Left lung (tissue), 10 donors: ENCODE results near the gene TBC1D8. TPM values are rescaled to one million over a fixed set of nuclear protein-coding genes. Genes with fewer than 3 reads are reported as not detected.
A peak's percentile ranks its signal among the peaks of the same experiment; 100 is the strongest.

Experiments used
- ATAC-seq: fragments of 200-7000 bp; cut with Tn5 transposase; one replicate; pipeline ENCODE4 v1.9.1; 2020; ENCODE audit warnings: moderate library complexity
- DNase-seq, 4 donors: peaks; one replicate each; pipeline ENCODE4 v3.0.0-alpha.2; 2013 to 2020
- H3K27ac ChIP-seq, 2 donors: fragments of 200-600 bp; sonication (generic) in 1 of 2; one replicate each; pipeline versions ENCODE4 v1.5.0 to v1.8.0; 2020 to 2021
- H3K27me3 ChIP-seq, 2 donors: fragments of 200-600 bp; sonication (generic) in 1 of 2; one replicate each; pipeline versions ENCODE4 v1.5.0 to v1.8.0; 2020 to 2021
- H3K36me3 ChIP-seq, 2 donors: fragments of 200-600 bp; sonication (generic) in 1 of 2; one replicate each; pipeline versions ENCODE4 v1.5.0 to v1.8.0; 2020 to 2021
- H3K4me1 ChIP-seq, 2 donors: fragments of 200-600 bp; one replicate each; pipeline ENCODE4 v1.8.0; 2021
- H3K4me3 ChIP-seq, 2 donors: fragments of 200-600 bp; sonication (generic) in 1 of 2; one replicate each; pipeline versions ENCODE4 v1.5.0 to v1.8.0; 2020 to 2021; ENCODE audit warnings: mild to moderate bottlenecking in 1 of 2
- H3K9me3 ChIP-seq, 2 donors: fragments of 200-600 bp; sonication (generic) in 1 of 2; one replicate each; pipeline versions ENCODE4 v1.5.0 to v1.8.0; 2020 to 2021
- intact Hi-C, 2 donors: fragments of 100-400 bp; cut with DNase I; formaldehyde crosslinking; loops; one replicate each; pipeline versions ENCODE4 v1.11.2 to v1.14.2; 2022
- polyA plus RNA-seq, 6 donors: library from polyadenylated mRNA; unstranded; fragments of 120-200 nt; gene quantifications; one replicate each; pipeline ENCODE4 v1.2.1, GENCODE V29; 2013; ENCODE audit not compliant: insufficient read length in 6 of 6
- total RNA-seq, 2 donors: library from RNA; stranded (reverse); fragmentation: NEBNext Ultra II Directional; extraction: Animal tissue kit (Norgen Biotek cat#: 25700); gene quantifications; one replicate each; pipeline ENCODE4 v1.2.1, GENCODE V29; 2021
- TF ChIP-seq, protein P1 (sequence below), 2 donors: fragments of 200-600 bp; sonication (generic) in 1 of 2; IDR thresholded peaks; one replicate each; pipeline versions ENCODE4 v1.5.0 to v1.8.0; 2021; ENCODE audit warnings: antibody characterized with exemption in 2 of 2
- donor health status: DM: no; HTN: yes; CAD: no.
- donor health status: DM: no; HTN: no; CAD: no.

Gene TBC1D8
- total and polyA plus RNA-seq, 8 donors, result 11.7 to 36.5 (median 32.1) TPM

DNA sequence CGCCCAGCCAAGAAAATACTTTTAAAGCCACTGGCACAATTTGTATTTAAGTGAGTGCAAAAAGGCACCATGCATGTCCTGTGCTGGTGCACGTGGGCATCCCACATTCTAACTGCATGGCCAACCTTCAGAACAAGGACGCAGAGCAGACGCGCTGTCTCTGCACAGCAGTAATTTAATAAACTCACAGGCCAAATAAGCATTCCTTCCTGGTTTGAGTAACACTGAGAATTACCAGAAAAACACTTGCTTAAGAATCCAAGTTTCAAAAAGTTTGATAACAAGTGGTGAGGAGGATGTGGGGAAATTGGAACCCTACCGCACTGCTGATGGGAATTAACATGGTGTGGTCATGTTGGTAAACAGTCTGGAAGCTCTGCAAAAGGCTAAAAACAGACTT lies 110.4 kb downstream of the TBC1D8 start:
- Histone ChIP-seq H3K27me3 (no peaks in the 10 kb centered on the region), H3K4me1 (peaks cover 0 to 54% of the 10 kb centered on the region in 2 donors), H3K9me3 (no peaks in the 10 kb centered on the region), H3K36me3 (peaks cover 0 to 47% of the 10 kb centered on the region in 2 donors), H3K27ac (peak overlapping the region in 1 of 2 donors; percentile 84), H3K4me3 (no peak overlapping the region)
- ATAC-seq (no peak), DNase-seq (no peak)
- intact Hi-C loops, result no loop called here
- TF ChIP-seq, protein P1, sequence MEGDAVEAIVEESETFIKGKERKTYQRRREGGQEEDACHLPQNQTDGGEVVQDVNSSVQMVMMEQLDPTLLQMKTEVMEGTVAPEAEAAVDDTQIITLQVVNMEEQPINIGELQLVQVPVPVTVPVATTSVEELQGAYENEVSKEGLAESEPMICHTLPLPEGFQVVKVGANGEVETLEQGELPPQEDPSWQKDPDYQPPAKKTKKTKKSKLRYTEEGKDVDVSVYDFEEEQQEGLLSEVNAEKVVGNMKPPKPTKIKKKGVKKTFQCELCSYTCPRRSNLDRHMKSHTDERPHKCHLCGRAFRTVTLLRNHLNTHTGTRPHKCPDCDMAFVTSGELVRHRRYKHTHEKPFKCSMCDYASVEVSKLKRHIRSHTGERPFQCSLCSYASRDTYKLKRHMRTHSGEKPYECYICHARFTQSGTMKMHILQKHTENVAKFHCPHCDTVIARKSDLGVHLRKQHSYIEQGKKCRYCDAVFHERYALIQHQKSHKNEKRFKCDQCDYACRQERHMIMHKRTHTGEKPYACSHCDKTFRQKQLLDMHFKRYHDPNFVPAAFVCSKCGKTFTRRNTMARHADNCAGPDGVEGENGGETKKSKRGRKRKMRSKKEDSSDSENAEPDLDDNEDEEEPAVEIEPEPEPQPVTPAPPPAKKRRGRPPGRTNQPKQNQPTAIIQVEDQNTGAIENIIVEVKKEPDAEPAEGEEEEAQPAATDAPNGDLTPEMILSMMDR (IDR thresholded peaks at IDR 0.05), result no peak

DNA sequence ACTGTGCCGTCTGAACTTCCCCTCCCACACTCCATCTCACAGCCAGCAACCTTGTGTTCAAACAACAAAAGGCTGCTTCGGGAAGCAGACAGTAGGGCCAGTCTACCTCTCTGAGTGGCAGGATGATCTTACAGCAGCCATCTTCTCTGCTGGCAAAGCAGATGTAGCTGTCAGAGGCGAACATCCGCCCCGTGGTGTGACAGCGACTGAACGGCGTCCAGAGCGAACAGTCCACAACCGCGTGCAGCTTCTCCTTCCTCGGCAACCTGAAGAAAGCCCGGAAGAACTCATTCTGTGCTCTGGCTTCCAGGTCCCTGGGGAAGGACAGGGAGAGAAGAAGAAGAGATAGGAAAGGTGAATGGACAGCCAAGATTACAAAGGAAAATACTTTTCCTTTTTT lies 111.1 kb downstream of the TBC1D8 start:
- intact Hi-C loops, result no loop called here
- H3K27ac ChIP-seq, result peak overlapping the region in 1 of 2 donors; percentile 84
- H3K36me3 ChIP-seq, result peaks cover 0 to 48% of the 10 kb centered on the region in 2 donors

DNA sequence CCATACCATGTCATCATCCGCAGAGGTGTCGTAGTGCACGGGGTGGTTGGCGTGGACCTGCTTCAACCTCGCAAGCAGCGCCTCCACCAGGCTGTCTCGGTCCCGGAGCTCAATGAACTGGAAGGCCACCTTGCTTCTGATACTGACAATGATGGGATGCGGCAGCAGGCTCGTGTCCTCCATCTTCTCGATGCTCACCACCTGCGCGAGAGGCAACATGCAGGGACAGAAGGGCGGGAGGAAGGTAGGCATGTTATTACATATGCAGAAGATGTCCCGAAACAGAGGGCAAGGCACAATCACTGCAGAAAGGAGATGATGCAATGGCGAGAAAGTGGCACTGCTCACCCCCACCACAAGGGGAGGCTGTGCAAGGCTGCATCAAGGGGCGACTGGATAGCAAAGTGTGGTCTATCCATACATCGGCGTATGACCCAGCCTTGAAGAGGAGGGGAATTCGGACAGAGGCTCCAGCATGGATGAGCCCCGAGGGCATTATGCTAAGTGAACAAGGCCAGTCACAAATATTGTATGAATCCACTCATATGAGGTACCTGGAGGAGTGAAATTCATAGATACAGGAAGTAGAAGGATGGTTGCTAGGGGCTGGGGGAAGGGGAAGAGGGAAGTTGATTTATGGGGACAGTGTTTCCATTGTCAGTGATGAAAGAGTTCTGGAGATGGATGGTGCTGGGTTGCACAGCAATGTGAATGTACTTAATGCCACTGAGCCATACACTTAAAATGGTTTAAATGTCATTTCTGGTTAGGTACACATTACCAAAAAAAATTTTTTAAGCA lies 112.5 kb downstream of the TBC1D8 start:
- no peak overlapping the region for H3K4me3 ChIP-seq
- TF ChIP-seq, protein P1 (IDR thresholded peaks at IDR 0.05), result no peak
- peak overlapping the region in 1 of 2 donors; percentile 84 for H3K27ac ChIP-seq
- H3K4me1 ChIP-seq, result peaks cover 0 to 49% of the 10 kb centered on the region in 2 donors
- peaks cover 0 to 62% of the 10 kb centered on the region in 2 donors for H3K36me3 ChIP-seq
- intact Hi-C loops, result loop anchor here in 1 of 2 donors (10.0 kb wide), 2 partner anchors 116 to 166 kb away; partner anchors contain the start of gene TBC1D8
- DNase-seq (no peak), ATAC-seq (peak; percentile 46)
- no peaks in the 10 kb centered on the region for H3K27me3 ChIP-seq
- no peaks in the 10 kb centered on the region for H3K9me3 ChIP-seq

More for the DNA sequence above, 111.1 kb downstream of the TBC1D8 start:
- Histone ChIP-seq H3K4me3 (no peak overlapping the region), H3K4me1 (peaks cover 0 to 54% of the 10 kb centered on the region in 2 donors), H3K27me3 (no peaks in the 10 kb centered on the region), H3K9me3 (no peaks in the 10 kb centered on the region)
- TF ChIP-seq, protein P1 (IDR thresholded peaks at IDR 0.05), result no peak
- ATAC-seq (no peak), DNase-seq (no peak)

DNA sequence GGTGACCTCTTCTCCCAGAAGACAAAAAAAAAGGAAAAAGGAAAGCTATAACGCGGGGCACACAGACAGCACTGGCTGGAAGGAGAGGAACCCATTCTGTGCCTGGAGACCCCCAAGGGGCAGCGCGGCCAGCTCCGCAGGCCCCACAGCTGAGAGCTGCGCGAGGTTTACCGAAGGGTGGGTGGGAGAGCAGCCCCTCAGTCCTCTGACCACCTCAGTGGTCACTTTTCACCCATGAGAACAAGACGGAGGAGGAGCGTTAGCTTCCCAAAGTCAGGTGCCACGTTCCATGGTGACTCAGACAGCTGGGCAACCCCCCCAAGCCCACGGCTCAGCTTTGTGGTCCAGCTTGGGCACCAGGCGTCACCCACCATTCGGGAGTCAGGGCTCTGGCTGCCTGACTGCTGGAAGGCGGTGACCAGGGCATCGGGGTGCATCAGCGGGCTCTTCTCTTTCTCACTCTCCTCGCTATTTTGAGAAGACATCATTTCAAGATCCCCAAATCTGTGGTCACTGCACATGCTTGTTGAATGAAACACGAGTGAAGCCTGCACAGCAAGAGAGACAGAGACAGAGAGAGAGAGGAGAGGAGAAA lies 113.9 kb downstream of the TBC1D8 start:
- H3K4me1 ChIP-seq, result peaks cover 0 to 41% of the 10 kb centered on the region in 2 donors
- peaks cover 0 to 75% of the 10 kb centered on the region in 2 donors for H3K36me3 ChIP-seq
- TF ChIP-seq, protein P1 (IDR thresholded peaks at IDR 0.05), result no peak
- ATAC-seq, result no peak
- no peak for DNase-seq
- no peak overlapping the region for H3K27ac ChIP-seq
- no peaks in the 10 kb centered on the region for H3K27me3 ChIP-seq
- H3K9me3 ChIP-seq, result no peaks in the 10 kb centered on the region
- no peak overlapping the region for H3K4me3 ChIP-seq
- intact Hi-C loops, result loop anchor here in 1 of 2 donors (10.0 kb wide), 2 partner anchors 118 to 168 kb away; partner anchors contain the start of gene TBC1D8

DNA sequence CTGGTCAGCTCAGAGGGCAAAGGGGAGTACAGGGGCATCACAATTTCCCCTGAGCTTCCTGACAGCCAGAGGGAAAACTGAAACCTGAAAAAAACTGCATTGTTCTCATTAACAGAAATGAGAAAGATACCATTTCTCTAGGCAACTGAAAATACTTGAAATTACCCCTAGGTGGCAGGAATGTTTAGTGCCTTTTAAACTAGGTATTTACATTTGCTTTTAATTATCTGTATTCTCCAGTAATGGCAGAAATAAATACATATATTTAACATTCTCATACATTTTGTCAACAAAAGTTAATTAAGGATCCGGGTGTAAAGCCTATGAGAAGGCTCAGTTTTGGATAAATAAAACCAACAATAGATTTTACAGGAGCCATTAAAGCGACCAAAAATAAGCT lies 114.6 kb downstream of the TBC1D8 start:
- no peaks in the 10 kb centered on the region for H3K9me3 ChIP-seq
- intact Hi-C loops, result loop anchor here in 1 of 2 donors (10.0 kb wide), 2 partner anchors 118 to 168 kb away; partner anchors contain the start of gene TBC1D8
- H3K27ac ChIP-seq, result no peak overlapping the region
- TF ChIP-seq, protein P1 (IDR thresholded peaks at IDR 0.05), result peak; percentile 42 to 45
- H3K4me1 ChIP-seq, result peaks cover 0 to 34% of the 10 kb centered on the region in 2 donors
- peaks cover 0 to 81% of the 10 kb centered on the region in 2 donors for H3K36me3 ChIP-seq
- H3K27me3 ChIP-seq, result no peaks in the 10 kb centered on the region
- ATAC-seq (peak; percentile 37), DNase-seq (peak in 1 of 4 donors; percentile 7)
- H3K4me3 ChIP-seq, result no peak overlapping the region
